ENCODE results near the gene VSTM2B.
A peak's percentile ranks its signal among the peaks of the same experiment; 100 is the strongest.

VSTM2B gene

DNA sequence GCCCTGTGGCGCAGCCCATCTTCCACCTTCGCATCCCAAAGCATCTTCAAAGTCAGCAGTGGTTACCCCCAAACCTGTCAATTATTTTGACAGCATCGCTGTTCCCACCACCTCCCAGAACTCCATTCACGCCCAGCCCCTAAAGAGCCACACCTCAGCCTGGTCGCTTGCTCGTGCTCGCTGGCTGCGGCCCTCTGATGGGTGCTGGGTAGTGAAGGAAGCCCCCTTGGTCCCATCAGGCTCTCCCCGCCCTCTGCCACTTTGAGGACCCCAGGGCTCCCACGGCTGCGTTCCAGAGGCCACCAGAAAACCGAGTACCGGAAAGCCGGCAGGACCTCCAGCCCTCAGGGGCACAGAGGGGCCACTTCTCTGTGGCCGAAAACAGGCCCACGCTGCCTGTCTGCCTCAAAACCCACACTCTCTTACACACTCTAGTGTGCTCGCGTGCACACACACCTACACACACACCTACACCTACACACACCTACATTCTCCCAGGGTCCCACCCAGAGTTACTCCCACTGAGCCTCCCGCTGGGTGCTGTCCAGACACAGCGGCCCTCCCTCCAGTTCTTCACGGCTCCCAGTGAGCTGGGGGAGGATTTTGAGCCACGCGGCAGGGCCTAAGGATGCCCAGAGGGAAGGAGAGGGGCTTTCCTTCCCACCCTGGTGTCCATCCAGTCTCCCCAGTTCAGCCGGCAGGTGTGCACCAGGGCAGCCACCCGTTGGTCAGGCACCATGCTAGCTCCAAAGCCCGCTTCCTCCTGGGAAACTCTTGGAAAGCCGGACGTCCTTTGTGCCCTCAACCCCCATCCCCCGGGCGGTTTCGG lies 1.9 kb downstream of the VSTM2B start:
- H3K4me3 ChIP-seq (ENCODE audit: low read length), result no peak overlapping the region
- DNase-seq (ENCODE audit: low read depth), result no peak
- TF ChIP-seq, protein P1, sequence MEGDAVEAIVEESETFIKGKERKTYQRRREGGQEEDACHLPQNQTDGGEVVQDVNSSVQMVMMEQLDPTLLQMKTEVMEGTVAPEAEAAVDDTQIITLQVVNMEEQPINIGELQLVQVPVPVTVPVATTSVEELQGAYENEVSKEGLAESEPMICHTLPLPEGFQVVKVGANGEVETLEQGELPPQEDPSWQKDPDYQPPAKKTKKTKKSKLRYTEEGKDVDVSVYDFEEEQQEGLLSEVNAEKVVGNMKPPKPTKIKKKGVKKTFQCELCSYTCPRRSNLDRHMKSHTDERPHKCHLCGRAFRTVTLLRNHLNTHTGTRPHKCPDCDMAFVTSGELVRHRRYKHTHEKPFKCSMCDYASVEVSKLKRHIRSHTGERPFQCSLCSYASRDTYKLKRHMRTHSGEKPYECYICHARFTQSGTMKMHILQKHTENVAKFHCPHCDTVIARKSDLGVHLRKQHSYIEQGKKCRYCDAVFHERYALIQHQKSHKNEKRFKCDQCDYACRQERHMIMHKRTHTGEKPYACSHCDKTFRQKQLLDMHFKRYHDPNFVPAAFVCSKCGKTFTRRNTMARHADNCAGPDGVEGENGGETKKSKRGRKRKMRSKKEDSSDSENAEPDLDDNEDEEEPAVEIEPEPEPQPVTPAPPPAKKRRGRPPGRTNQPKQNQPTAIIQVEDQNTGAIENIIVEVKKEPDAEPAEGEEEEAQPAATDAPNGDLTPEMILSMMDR (conservative IDR thresholded peaks at IDR 0.05; ENCODE audit: low read depth, low read length), result peak; percentile 15

DNA sequence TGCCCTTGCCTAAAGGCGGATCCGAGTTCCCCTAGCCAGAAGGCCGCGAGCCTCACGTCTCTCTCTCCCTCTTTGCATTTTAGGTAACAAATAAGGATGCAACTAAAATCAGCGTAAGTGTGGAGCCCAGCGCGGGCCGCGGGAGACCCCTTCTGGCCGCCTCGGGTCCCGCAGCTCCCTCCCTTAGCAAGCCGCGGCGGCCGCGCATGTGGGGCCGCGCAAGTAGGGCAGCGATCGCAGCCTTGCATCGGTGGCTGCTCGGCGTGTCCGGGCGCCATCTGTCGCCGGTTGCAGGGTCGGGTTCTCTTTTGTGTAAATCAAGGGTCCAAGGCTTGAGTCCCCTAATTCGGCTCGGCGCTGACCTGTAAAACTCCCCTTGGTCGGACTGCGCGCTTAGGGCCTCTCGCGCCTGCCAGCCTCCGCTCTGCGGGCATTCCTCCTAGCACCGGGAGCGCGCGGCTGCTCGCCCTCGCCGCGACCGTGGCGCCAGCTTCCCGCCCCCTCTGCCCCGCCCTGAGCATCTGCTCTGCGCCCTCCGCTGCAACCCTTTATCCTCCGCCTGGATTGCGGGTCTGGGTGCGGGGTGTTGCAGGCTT lies 2.7 kb downstream of the VSTM2B start:
- TF ChIP-seq, protein P1 (conservative IDR thresholded peaks at IDR 0.05; ENCODE audit: low read depth, low read length), result peak; percentile 75
- peak overlapping the region; percentile 19 for H3K4me3 ChIP-seq (ENCODE audit: low read length)
- DNase-seq (ENCODE audit: low read depth), result peak; percentile 6

DNA sequence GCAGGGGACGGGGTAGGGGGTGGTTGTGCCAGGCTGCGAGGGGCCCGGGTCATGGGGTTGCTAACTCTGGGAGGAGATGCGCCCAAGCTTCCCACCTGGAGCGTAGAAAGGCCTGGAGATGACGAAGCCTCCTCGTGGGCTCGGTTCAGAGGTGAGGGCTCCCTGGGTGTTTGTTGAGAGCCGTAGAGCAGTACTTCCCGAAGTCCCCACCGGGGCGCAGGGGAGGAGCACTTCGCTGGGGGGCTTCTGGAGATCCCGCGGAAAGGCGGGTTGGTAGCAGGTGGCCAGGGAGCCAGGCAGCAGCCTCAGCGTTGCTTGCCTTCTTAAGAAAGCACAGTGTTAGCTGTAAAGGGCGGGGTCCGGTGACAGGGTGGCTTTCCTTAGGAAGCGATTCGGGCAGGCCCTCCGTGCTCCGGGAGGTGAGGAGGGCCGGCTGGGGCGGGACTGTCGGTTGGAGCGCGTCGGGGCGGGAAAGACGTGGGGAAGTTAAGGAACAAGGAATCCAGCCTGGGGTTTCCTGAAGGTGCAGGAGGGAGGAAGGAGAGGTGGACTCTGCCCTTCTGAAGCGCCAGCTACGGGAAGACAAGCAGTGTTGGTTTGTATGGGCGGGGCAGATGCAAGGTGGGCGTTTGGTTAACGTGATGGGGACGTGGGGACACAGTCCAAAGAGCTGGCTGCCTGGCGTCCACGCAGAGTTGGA lies 3.3 kb downstream of the VSTM2B start:
- H3K4me3 ChIP-seq (ENCODE audit: low read length), result no peak overlapping the region
- DNase-seq (ENCODE audit: low read depth), result no peak
- TF ChIP-seq, protein P1 (conservative IDR thresholded peaks at IDR 0.05; ENCODE audit: low read depth, low read length), result no peak

DNA sequence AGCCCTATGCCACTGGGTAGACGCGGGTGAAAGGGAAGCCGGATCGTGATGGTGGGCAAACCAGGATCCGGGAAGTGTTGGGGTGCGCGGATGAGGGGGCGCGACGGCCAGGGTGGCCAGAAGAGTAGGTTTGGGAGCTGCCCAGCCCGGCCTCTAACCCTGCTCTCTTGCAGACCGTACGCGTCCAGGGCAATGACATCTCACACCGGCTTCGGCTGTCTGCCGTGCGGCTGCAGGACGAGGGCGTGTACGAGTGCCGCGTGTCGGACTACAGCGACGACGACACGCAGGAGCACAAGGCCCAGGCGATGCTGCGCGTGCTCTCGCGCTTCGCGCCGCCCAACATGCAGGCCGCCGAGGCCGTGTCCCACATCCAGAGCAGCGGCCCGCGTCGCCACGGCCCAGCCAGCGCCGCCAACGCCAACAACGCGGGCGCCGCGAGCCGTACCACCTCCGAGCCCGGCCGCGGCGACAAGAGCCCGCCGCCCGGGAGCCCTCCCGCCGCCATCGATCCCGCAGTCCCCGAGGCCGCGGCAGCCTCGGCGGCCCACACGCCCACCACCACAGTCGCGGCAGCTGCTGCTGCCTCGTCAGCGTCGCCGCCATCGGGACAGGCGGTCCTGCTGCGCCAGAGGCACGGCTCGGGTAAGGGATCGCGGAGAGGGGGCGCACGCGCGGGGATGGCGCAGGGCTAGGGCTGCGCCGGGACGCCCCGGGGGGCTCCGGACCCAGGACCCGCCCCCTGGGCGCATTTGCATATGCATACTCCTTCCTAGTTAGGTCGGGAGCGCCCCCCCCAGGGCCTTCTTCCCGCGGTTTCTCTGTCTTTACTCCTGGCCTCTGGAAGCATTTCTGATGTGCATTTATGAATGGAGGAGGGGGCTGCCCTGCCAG lies 4.1 kb downstream of the VSTM2B start:
- TF ChIP-seq, protein P1 (conservative IDR thresholded peaks at IDR 0.05; ENCODE audit: low read depth, low read length), result no peak
- H3K4me3 ChIP-seq (ENCODE audit: low read length), result no peak overlapping the region
- no peak for DNase-seq (ENCODE audit: low read depth)

DNA sequence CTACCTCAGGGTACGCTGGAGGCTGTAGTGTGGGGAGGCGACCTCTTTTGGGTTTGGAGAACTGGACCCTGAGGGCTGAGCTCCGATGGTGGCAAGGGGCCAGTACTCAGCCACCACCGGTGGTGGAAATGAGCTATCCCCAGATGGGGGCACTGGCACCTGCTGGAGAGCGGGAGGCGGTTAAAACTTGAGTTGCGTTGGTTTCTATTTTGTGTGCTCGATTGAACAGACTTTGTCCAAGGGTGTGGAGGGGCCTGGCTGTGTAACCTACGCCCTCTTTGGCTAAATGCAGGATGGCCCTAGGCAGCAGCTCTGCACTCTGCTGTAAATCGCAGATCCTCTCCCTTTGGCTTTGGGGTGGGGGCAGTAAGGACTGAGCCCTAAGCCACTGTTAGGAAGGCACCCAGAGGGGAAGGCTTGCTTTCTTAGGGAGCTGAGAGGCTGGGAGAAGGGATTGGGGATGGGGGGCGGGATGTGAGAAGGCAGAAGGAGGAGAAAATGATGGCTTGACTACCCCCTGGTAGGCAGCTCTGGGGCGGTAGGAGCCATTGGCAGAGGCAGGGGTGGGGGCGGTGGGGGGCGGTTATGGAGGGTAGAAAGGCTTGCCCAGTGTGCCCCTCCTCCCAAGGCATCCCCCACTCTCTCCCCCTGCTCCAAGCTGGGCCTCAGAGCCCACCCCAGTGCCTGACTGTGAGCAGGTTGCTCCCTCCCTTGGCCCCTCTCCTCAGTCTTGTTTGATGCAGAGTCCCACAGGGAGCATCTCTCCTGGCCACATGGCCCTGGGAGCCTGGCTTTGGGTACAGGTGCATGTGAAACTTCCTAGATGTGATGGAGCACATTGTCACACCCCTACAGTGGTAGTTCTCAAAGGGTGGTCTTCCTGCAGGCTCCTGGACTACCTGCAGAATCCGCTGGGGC lies 5.0 kb downstream of the VSTM2B start:
- no peak for DNase-seq (ENCODE audit: low read depth)
- TF ChIP-seq, protein P1 (conservative IDR thresholded peaks at IDR 0.05; ENCODE audit: low read depth, low read length), result no peak
- no peak overlapping the region for H3K4me3 ChIP-seq (ENCODE audit: low read length)
